Stomach (tissue), 9 donors: ENCODE results near the gene MMGT1. TPM values are rescaled to one million over a fixed set of nuclear protein-coding genes. Genes with fewer than 3 reads are reported as not detected.
"Not testable (repeated sequence)": the region's sequence is repeated elsewhere in the genome, so short reads cannot be mapped to it uniquely, and the experiment has no call there.

Experiments
- DNase-seq, 2 donors: peaks; one replicate each; pipeline versions ENCODE4 v3.0.0 to v3.0.0-alpha.2; 2013 to 2019
- H3K27ac ChIP-seq, 5 donors: fragments of 200-600 bp in 4 of 5; sonication (generic) in 4 of 5; one replicate each; pipeline ENCODE4 v1.5.1; 2013 to 2019; ENCODE audit warnings: mild to moderate bottlenecking in 1 of 5, moderate library complexity in 1 of 5
- H3K27me3 ChIP-seq, 3 donors: fragments of 200-600 bp; sonication (generic); one replicate each; pipeline ENCODE4 v1.5.1; 2017 to 2019; ENCODE audit warnings: mixed run types in 1 of 3
- H3K36me3 ChIP-seq, 4 donors: fragments of 200-600 bp; sonication (generic); 1 replicate in 3 of 4; 2 replicates in 1 of 4; pipeline ENCODE4 v1.5.1; 2016 to 2019
- H3K4me1 ChIP-seq, 4 donors: fragments of 200-600 bp; sonication (generic); one replicate each; pipeline ENCODE4 v1.5.1; 2016 to 2019
- H3K4me3 ChIP-seq, 4 donors: fragments of 200-600 bp; sonication (generic) in 3 of 4; one replicate each; pipeline ENCODE4 v1.5.1; 2016 to 2019; ENCODE audit warnings: mild to moderate bottlenecking in 1 of 4
- H3K9me3 ChIP-seq, 4 donors: fragments of 200-600 bp; sonication (generic); one replicate each; pipeline ENCODE4 v1.5.1; 2016 to 2019
- EP300 ChIP-seq: sonication (generic); formaldehyde crosslinking; IDR thresholded peaks from one replicate; pipeline ENCODE4 v1.6.1; 2017; ENCODE audit warnings: antibody characterized with exemption
- POLR2A ChIP-seq, 4 donors: fragments of 450-650 bp; IDR thresholded peaks; one replicate each; pipeline ENCODE4 v1.6.1; 2016; ENCODE audit warnings: antibody characterized with exemption in 4 of 4, control low read depth in 2 of 4, mild to moderate bottlenecking in 1 of 4, moderate library complexity in 1 of 4
- POLR2AphosphoS5 ChIP-seq, 3 donors: sonication (generic); formaldehyde crosslinking; IDR thresholded peaks; one replicate each; pipeline ENCODE4 v1.6.1; 2016; ENCODE audit warnings: antibody characterized with exemption in 3 of 3
- WGBS, 5 donors: extraction: QIAGEN DNeasy Blood & Tissue Kit in 3 of 5; methylation state at CpG; one replicate each; pipeline versions ENCODE4 v1.1.5 to v1.1.7; 2013 to 2018; 5-methylcytosine and 5-hydroxymethylcytosine counted together
- intact Hi-C: fragments of 100-400 bp; cut with DNase I; formaldehyde crosslinking; loops from one replicate; pipeline ENCODE4 v1.15.1; 2023; ENCODE audit warnings: low total_unique reads
- polyA plus RNA-seq, 3 donors: library from polyadenylated mRNA; stranded (reverse); fragments of 200-250 nt; gene quantifications; one replicate each; pipeline ENCODE4 v1.2.3, GENCODE V29; 2013
- total RNA-seq, 5 donors: library from RNA; depleted of rRNA; stranded (reverse); fragments of >200 nt; gene quantifications; one replicate each; pipeline versions ENCODE4 v1.1.0 to v1.2.3, GENCODE V29; 2014 to 2016
- TF ChIP-seq, protein P1 (sequence below), 7 experiments: fragments of 450-650 bp in 4 of 7; fragments of 200-600 bp in 3 of 7; sonication (generic) in 3 of 7; IDR thresholded peaks; one replicate each; pipeline ENCODE4 v1.5.1; 2016 to 2019; ENCODE audit warnings: antibody characterized with exemption in 7 of 7, control low read depth in 2 of 7, mild to moderate bottlenecking in 1 of 7
- donor health status: healthy with polysubstance abuse.
- donor health status: Bipolar disorder and iron deficiency.
- donor health status: healthy.

Gene MMGT1
- total and polyA plus RNA-seq, 8 donors = 4.3 to 27.2 (median 10.0) TPM

DNA sequence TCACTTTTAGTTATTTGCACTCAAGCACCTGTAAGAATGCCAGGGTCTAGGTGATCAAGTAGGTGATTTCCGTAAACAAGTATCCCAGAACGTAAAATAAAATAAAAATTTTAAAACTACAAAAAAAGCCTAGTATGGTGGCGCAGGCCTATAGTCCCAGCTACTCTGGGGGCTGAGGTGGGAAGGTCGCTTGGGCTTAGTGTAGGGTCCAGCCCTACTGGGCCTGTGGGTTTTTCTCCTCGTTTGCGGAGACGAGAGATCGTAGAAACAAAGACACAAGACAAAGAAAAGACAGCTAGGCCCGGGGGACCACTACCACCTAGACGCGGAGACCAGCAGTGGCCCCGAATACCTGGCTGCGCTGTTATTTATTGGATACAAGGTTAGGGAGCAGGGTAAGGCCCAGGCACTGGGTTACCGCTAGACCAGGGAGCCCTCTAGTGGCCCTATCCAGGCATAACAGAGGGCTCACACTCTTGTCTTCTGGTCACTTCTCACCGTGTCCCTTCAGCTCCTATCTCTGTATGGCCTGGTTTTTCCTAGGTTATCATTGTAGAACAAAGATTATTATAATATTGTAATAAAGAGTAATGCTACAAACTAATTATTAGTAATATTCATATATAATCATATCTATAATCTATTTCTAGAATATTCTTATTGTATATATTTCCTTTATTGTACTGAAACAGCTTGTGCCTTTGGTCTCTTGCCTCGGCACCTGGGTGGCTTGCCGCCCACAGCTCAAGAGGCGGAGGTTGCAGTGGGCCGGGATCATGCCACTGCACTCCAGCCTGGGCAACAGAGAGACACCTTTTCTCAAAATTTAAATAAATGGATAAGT, 41.9 kb downstream of the MMGT1 start:
- Histone ChIP-seq H3K4me3 (no peak overlapping the region), H3K27ac (no peak overlapping the region), H3K27me3 (no peaks in the 10 kb centered on the region), H3K9me3 (no peaks in the 10 kb centered on the region), H3K36me3 (no peaks in the 10 kb centered on the region), H3K4me1 (no peaks in the 10 kb centered on the region)
- peak; percentile 62 to 64 for DNase-seq
- 40 to 46% (median 43%) methylated on average over 19 of the region's 19 CpGs for WGBS, 5 donors
- TF ChIP-seq EP300 = no peak
- TF ChIP-seq, protein P1, sequence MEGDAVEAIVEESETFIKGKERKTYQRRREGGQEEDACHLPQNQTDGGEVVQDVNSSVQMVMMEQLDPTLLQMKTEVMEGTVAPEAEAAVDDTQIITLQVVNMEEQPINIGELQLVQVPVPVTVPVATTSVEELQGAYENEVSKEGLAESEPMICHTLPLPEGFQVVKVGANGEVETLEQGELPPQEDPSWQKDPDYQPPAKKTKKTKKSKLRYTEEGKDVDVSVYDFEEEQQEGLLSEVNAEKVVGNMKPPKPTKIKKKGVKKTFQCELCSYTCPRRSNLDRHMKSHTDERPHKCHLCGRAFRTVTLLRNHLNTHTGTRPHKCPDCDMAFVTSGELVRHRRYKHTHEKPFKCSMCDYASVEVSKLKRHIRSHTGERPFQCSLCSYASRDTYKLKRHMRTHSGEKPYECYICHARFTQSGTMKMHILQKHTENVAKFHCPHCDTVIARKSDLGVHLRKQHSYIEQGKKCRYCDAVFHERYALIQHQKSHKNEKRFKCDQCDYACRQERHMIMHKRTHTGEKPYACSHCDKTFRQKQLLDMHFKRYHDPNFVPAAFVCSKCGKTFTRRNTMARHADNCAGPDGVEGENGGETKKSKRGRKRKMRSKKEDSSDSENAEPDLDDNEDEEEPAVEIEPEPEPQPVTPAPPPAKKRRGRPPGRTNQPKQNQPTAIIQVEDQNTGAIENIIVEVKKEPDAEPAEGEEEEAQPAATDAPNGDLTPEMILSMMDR (IDR thresholded peaks at IDR 0.05) = peak in 4 of 7 experiments; percentile 33 to 65 (median 42)
- intact Hi-C loops = no loop called here

DNA sequence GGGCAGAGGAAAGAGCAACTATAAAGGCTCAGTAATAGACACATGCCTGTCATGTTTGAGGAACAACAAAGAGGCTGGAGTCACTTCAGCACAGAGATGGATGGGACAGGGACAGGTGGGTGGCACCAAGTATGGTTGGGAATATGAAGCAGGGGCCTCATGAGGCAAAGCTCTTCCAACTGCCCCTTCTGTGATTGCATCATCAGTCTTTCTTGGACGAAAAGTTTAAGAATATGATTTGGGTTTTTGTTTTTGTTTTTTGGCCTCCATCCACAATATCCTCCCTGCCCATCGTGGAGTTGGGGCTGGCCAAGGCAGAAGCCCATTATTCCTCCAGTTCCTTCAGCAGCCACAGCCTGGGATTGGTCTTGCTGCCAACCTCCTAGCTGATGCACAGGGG, 45.9 kb downstream of the MMGT1 start:
- H3K9me3 ChIP-seq = no peaks in the 10 kb centered on the region
- H3K27me3 ChIP-seq = no peaks in the 10 kb centered on the region
- TF ChIP-seq EP300 = no peak
- TF ChIP-seq POLR2AphosphoS5 (IDR thresholded peaks at IDR 0.05) = no peak
- TF ChIP-seq, protein P1 (IDR thresholded peaks at IDR 0.05) = no peak
- TF ChIP-seq POLR2A (IDR thresholded peaks at IDR 0.05) = no peak
- no peak overlapping the region for H3K27ac ChIP-seq
- intact Hi-C loops = no loop called here
- no peaks in the 10 kb centered on the region for H3K4me1 ChIP-seq
- no peaks in the 10 kb centered on the region for H3K36me3 ChIP-seq
- DNase-seq = no peak
- no peak overlapping the region for H3K4me3 ChIP-seq
- WGBS, 5 donors = 43 to 66% (median 51%) methylated on average over 2 of the region's 2 CpGs

DNA sequence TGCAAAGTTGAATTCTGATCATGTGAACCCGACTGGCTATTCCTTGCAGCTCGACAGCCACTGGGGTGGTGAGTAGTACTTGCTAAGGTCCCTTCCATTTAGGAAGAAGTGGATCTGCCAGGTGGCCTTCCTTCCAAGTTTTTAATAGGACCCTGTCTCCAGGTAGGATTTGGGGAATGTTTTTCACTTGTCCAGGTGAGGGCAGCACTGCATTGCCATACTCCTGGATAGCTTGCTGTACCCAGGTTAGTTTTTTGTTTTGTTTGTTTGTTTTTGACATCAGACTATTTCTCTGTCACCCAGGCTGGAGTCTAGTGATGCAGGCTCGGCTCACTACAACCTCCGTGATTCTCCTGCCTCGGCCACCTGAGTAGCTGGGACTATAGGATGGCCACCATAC, 50.4 kb downstream of the MMGT1 start:
- TF ChIP-seq POLR2A (IDR thresholded peaks at IDR 0.05) (no peak), EP300 (no peak), POLR2AphosphoS5 (IDR thresholded peaks at IDR 0.05) (no peak)
- TF ChIP-seq, protein P1 (IDR thresholded peaks at IDR 0.05) = no peak
- Histone ChIP-seq H3K9me3 (no peaks in the 10 kb centered on the region), H3K4me1 (no peaks in the 10 kb centered on the region), H3K27ac (no peak overlapping the region), H3K27me3 (no peaks in the 10 kb centered on the region), H3K4me3 (no peak overlapping the region), H3K36me3 (no peaks in the 10 kb centered on the region)
- no peak for DNase-seq
- intact Hi-C loops = no loop called here
- 49 to 78% (median 76%) methylated on average over 5 of the region's 5 CpGs for WGBS, 5 donors

DNA sequence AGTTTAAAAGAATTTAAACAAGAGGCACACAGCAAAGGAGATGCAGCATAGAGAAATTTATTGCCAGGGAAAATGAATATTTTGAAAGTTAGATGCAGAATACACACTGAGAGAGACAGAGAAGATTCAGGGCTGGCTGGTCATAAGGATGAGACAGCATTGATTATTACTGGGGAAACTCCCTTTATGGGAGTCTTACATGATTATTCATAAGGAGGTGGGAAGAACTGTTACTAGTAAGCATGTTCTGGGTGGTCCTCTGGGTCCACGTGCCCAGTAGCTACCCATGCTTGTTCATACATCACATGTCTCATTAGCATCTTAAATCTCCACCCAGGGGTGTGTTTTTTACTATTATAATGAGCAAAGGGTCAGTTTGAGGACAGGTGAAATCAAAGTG, 53.3 kb downstream of the MMGT1 start:
- H3K27me3 ChIP-seq, H3K4me3 ChIP-seq, H3K27ac ChIP-seq, H3K36me3 ChIP-seq, DNase-seq, H3K4me1 ChIP-seq, H3K9me3 ChIP-seq, intact Hi-C loops: not testable (repeated sequence)
- WGBS, 5 donors = 15 to 47% (median 31%) methylated on average over 1 of the region's 1 CpG

DNA sequence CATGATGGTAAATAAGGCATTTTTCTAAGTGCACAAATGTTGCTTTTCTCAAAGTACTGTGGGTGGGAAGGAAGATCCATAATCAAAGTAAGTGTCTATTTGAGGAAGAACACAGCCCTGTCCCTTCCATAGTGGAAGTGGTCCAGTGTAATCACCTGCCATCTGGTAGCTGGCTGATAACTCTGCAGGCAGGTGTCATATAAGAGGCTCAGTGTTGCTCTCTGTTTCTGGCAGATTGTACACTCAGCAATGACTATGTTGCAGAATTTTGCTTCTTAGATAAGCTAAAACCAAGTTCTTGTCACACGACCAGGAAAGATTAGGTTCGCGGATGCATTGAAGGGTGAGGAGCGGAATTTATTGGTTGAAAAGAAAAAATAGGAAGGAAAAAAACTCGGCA, 59.4 kb downstream of the MMGT1 start:
- WGBS, 5 donors = 78 to 92% (median 83%) methylated on average over 3 to 5 of the region's 5 CpGs
- Histone ChIP-seq H3K27ac (no peak overlapping the region), H3K27me3 (peaks cover 0 to 4% (median 0%) of the 10 kb centered on the region in 3 donors), H3K4me1 (no peaks in the 10 kb centered on the region), H3K36me3 (no peaks in the 10 kb centered on the region), H3K9me3 (no peaks in the 10 kb centered on the region), H3K4me3 (no peak overlapping the region)
- intact Hi-C loops = no loop called here
- no peak for DNase-seq
- TF ChIP-seq, protein P1 (IDR thresholded peaks at IDR 0.05) = no peak
- TF ChIP-seq POLR2A (IDR thresholded peaks at IDR 0.05) (no peak), POLR2AphosphoS5 (IDR thresholded peaks at IDR 0.05) (no peak), EP300 (no peak)
